ENCODE data around the gene MYO10.

Gene MYO10

DNA sequence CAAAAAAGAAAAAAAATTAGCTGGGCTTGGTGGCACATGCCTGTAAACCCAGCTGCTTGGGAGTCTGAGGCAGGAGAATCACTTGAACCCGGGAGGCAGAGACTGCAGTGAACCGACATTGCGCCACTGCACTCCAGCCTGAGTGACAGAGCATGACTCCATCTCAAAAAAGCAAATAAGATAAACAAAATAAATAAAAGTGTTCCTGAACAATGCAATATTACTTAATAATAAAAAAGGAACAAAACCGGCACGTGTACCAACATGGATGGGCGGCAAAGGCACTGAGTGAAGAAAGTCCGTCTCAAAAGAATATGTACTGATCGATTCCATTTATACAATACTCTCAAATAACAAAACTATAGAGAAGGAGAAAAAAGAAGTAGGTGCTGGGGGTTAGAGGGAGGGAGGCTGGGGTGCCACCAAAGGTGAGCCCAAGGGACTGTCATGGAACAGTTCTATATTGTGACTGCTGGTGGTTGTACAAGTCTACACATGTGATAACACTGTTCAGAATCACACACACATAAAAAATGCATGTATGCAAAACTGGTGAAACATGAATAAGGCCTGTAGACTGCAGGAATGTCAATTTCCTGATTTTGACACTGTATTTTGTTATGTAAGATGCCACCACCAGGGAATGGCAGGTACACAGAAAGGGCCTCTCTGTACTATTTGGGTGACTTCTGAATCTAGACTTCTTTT is 15.8 kb downstream of the MYO10 start:
- ATAC-seq, result no peak

GRCh38 chr5:16918891-16919671 is 17.0 kb downstream of the MYO10 start:
- no peak for ATAC-seq
- no peak for TF ChIP-seq TOX (CRISPR knock-in tag; IDR thresholded peaks at IDR 0.05; ENCODE audit: borderline replicate concordance)
- TF ChIP-seq ESRRG (CRISPR knock-in tag; IDR thresholded peaks at IDR 0.05), result no peak
- no peak for TF ChIP-seq POU6F1 (CRISPR knock-in tag; IDR thresholded peaks at IDR 0.05; ENCODE audit: borderline replicate concordance, low read depth)
- no peak for TF ChIP-seq PPARA (CRISPR knock-in tag; IDR thresholded peaks at IDR 0.05; ENCODE audit: borderline replicate concordance)
- TF ChIP-seq, protein P1, sequence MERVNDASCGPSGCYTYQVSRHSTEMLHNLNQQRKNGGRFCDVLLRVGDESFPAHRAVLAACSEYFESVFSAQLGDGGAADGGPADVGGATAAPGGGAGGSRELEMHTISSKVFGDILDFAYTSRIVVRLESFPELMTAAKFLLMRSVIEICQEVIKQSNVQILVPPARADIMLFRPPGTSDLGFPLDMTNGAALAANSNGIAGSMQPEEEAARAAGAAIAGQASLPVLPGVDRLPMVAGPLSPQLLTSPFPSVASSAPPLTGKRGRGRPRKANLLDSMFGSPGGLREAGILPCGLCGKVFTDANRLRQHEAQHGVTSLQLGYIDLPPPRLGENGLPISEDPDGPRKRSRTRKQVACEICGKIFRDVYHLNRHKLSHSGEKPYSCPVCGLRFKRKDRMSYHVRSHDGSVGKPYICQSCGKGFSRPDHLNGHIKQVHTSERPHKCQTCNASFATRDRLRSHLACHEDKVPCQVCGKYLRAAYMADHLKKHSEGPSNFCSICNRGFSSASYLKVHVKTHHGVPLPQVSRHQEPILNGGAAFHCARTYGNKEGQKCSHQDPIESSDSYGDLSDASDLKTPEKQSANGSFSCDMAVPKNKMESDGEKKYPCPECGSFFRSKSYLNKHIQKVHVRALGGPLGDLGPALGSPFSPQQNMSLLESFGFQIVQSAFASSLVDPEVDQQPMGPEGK (CRISPR knock-in tag; IDR thresholded peaks at IDR 0.05; ENCODE audit: borderline replicate concordance), result no peak
- TF ChIP-seq, protein P2, sequence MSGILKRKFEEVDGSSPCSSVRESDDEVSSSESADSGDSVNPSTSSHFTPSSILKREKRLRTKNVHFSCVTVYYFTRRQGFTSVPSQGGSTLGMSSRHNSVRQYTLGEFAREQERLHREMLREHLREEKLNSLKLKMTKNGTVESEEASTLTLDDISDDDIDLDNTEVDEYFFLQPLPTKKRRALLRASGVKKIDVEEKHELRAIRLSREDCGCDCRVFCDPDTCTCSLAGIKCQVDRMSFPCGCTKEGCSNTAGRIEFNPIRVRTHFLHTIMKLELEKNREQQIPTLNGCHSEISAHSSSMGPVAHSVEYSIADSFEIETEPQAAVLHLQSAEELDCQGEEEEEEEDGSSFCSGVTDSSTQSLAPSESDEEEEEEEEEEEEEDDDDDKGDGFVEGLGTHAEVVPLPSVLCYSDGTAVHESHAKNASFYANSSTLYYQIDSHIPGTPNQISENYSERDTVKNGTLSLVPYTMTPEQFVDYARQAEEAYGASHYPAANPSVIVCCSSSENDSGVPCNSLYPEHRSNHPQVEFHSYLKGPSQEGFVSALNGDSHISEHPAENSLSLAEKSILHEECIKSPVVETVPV (CRISPR knock-in tag; IDR thresholded peaks at IDR 0.05), result no peak
- TF ChIP-seq CSDC2 (CRISPR knock-in tag; IDR thresholded peaks at IDR 0.05), result no peak
- no peak for TF ChIP-seq SNAI2 (CRISPR knock-in tag; IDR thresholded peaks at IDR 0.05)
- TF ChIP-seq ZNF8 (CRISPR knock-in tag; IDR thresholded peaks at IDR 0.05), result no peak
- no peak for TF ChIP-seq ISL1 (CRISPR knock-in tag; IDR thresholded peaks at IDR 0.05)
- TF ChIP-seq ZNF565 (CRISPR knock-in tag; conservative IDR thresholded peaks at IDR 0.05; ENCODE audit: low read depth), result no peak
- TF ChIP-seq ZFP3 (CRISPR knock-in tag; IDR thresholded peaks at IDR 0.05), result no peak

More for the DNA sequence above, 15.8 kb downstream of the MYO10 start:
- TF ChIP-seq ESRRG (CRISPR knock-in tag; IDR thresholded peaks at IDR 0.05) (no peak), ZNF565 (CRISPR knock-in tag; conservative IDR thresholded peaks at IDR 0.05; ENCODE audit: low read depth) (no peak), TOX (CRISPR knock-in tag; IDR thresholded peaks at IDR 0.05; ENCODE audit: borderline replicate concordance) (no peak), ZFP30 (CRISPR knock-in tag; IDR thresholded peaks at IDR 0.05) (no peak), TSHZ2 (CRISPR knock-in tag; IDR thresholded peaks at IDR 0.05) (no peak), OSR1 (CRISPR knock-in tag; IDR thresholded peaks at IDR 0.05) (no peak), CSDC2 (CRISPR knock-in tag; IDR thresholded peaks at IDR 0.05) (no peak), ZNF70 (CRISPR knock-in tag; IDR thresholded peaks at IDR 0.05) (no peak), ZFP3 (CRISPR knock-in tag; IDR thresholded peaks at IDR 0.05) (no peak)
- TF ChIP-seq, protein P2 (CRISPR knock-in tag; IDR thresholded peaks at IDR 0.05), result no peak
- TF ChIP-seq, protein P1 (CRISPR knock-in tag; IDR thresholded peaks at IDR 0.05; ENCODE audit: borderline replicate concordance), result no peak
